Measurements from ENCODE around the gene TULP3.

DNA sequence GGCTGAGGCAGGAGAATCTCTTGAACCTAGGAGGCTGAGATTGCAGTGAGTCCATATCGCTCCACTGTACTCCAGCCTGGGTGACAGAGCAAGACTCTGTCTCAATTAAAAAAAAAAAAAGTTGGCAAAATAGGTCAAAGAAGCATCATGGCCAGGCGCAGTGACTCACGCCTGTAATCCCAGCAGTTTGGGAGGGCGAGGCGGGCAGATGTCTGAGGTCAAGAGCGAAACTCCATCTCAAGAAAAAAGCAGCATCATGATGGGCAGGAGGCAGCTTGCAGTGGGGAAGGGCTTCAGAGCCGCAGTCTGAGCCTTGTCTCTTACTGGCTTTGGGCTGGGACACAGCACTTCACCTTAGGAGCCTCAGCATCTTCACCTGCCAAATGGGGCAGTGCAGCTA is 89.9 kb downstream of the TULP3 start:
- TF ChIP-seq, protein P1, sequence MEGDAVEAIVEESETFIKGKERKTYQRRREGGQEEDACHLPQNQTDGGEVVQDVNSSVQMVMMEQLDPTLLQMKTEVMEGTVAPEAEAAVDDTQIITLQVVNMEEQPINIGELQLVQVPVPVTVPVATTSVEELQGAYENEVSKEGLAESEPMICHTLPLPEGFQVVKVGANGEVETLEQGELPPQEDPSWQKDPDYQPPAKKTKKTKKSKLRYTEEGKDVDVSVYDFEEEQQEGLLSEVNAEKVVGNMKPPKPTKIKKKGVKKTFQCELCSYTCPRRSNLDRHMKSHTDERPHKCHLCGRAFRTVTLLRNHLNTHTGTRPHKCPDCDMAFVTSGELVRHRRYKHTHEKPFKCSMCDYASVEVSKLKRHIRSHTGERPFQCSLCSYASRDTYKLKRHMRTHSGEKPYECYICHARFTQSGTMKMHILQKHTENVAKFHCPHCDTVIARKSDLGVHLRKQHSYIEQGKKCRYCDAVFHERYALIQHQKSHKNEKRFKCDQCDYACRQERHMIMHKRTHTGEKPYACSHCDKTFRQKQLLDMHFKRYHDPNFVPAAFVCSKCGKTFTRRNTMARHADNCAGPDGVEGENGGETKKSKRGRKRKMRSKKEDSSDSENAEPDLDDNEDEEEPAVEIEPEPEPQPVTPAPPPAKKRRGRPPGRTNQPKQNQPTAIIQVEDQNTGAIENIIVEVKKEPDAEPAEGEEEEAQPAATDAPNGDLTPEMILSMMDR (IDR thresholded peaks at IDR 0.05): no peak
- TF ChIP-seq POLR2A (IDR thresholded peaks at IDR 0.05): no peak
